Measurements from ENCODE around the gene MYO5B. TPM values are rescaled to one million over a fixed set of nuclear protein-coding genes. Genes with fewer than 3 reads are reported as not detected.
"Not testable (repeated sequence)": the region's sequence is repeated elsewhere in the genome, so short reads cannot be mapped to it uniquely, and the experiment has no call there.

The MYO5B gene
- polyA plus RNA-seq, 1 donor (not counting 4 experiments of a cell fraction or from before 2014, with no cell fraction given): 6.8 TPM

DNA sequence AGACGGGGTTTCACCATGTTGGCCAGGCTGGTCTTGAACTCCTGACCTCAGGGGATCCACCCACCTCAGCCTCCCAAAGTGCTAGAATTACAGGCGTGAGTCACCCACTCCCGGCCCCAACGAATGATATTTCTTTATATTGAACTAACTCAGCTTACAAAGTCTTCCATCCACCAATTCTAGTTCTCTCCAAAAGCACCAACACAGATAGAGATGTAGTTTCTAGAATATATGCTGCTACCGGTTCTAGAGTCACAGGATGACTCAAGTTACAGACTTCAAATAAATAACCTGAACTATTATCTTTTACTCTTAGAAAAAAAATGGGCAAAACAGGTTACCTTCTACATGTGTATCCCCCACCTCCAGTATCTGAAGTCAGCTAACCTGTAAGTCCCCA lies 390.9 kb downstream of the MYO5B start:
- Histone ChIP-seq H4K20me1 (ENCODE audit: control insufficient read depth, extremely low read depth, insufficient read depth, low read length) (no peaks in the 10 kb centered on the region), H3K36me3 (ENCODE audit: control insufficient read depth in 2 of 2, extremely low read depth in 1 of 2, insufficient read depth in 2 of 2, low read length in 2 of 2) (no peaks in the 10 kb centered on the region), H3K9me1 (ENCODE audit: control insufficient read depth, extremely low read depth, insufficient read depth, low read length) (no peaks in the 10 kb centered on the region), H2AFZ (ENCODE audit: control insufficient read depth, low read length) (no peak overlapping the region), H3K27ac (ENCODE audit: control insufficient read depth, insufficient read depth, low read length) (no peak overlapping the region), H3K9me3 (ENCODE audit: control insufficient read depth, low read depth, low read length) (no peaks in the 10 kb centered on the region), H3K9ac (ENCODE audit: control insufficient read depth, extremely low read depth, insufficient read depth, low read length) (no peak overlapping the region), H3K27me3 (ENCODE audit: control insufficient read depth, extremely low read depth, insufficient read depth, low read length) (no peaks in the 10 kb centered on the region), H3K4me2 (ENCODE audit: control insufficient read depth, extremely low read depth, insufficient read depth, low read depth, low read length) (no peak overlapping the region), H3K79me2 (ENCODE audit: control insufficient read depth, insufficient read depth, low read length) (no peaks in the 10 kb centered on the region), H3K4me1 (ENCODE audit: control insufficient read depth, extremely low read depth, insufficient read depth, low read length) (no peaks in the 10 kb centered on the region), H3K4me3 (ENCODE audit: control insufficient read depth in 2 of 3, extremely low read depth in 1 of 3, insufficient read depth in 2 of 3, low read depth in 1 of 3, low read length in 3 of 3) (no peak overlapping the region)
- FAIRE-seq (no peak), DNase-seq (ENCODE audit: low read depth, low spot score) (no peak)
- no peak for TF ChIP-seq EZH2 (IDR thresholded peaks at IDR 0.05; ENCODE audit: low read length)
- TF ChIP-seq, protein P1, sequence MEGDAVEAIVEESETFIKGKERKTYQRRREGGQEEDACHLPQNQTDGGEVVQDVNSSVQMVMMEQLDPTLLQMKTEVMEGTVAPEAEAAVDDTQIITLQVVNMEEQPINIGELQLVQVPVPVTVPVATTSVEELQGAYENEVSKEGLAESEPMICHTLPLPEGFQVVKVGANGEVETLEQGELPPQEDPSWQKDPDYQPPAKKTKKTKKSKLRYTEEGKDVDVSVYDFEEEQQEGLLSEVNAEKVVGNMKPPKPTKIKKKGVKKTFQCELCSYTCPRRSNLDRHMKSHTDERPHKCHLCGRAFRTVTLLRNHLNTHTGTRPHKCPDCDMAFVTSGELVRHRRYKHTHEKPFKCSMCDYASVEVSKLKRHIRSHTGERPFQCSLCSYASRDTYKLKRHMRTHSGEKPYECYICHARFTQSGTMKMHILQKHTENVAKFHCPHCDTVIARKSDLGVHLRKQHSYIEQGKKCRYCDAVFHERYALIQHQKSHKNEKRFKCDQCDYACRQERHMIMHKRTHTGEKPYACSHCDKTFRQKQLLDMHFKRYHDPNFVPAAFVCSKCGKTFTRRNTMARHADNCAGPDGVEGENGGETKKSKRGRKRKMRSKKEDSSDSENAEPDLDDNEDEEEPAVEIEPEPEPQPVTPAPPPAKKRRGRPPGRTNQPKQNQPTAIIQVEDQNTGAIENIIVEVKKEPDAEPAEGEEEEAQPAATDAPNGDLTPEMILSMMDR (optimal IDR thresholded peaks at IDR 0.05 in 1 of 3, IDR thresholded peaks at IDR 0.05 in 1 of 3, conservative IDR thresholded peaks at IDR 0.05 in 1 of 3; ENCODE audit: extremely low read depth in 1 of 3, insufficient read depth in 2 of 3, low read length in 3 of 3): no peak
- dilution Hi-C loops (cut with MboI; ENCODE audit: extremely low pct_ligation_motif_present, low sequenced_read_pairs): no loop called here

GRCh38 chr18:49802623-49803022 lies 392.3 kb downstream of the MYO5B start:
- Histone ChIP-seq H3K4me3 (ENCODE audit: control insufficient read depth in 2 of 3, extremely low read depth in 1 of 3, insufficient read depth in 2 of 3, low read depth in 1 of 3, low read length in 3 of 3) (no peak overlapping the region), H3K27ac (ENCODE audit: control insufficient read depth, insufficient read depth, low read length) (no peak overlapping the region), H3K9ac (ENCODE audit: control insufficient read depth, extremely low read depth, insufficient read depth, low read length) (no peak overlapping the region), H3K9me3 (ENCODE audit: control insufficient read depth, low read depth, low read length) (no peaks in the 10 kb centered on the region), H3K4me2 (ENCODE audit: control insufficient read depth, extremely low read depth, insufficient read depth, low read depth, low read length) (no peak overlapping the region), H4K20me1 (ENCODE audit: control insufficient read depth, extremely low read depth, insufficient read depth, low read length) (no peaks in the 10 kb centered on the region), H3K79me2 (ENCODE audit: control insufficient read depth, insufficient read depth, low read length) (no peaks in the 10 kb centered on the region), H3K36me3 (ENCODE audit: control insufficient read depth in 2 of 2, extremely low read depth in 1 of 2, insufficient read depth in 2 of 2, low read length in 2 of 2) (no peaks in the 10 kb centered on the region), H2AFZ (ENCODE audit: control insufficient read depth, low read length) (no peak overlapping the region), H3K27me3 (ENCODE audit: control insufficient read depth, extremely low read depth, insufficient read depth, low read length) (no peaks in the 10 kb centered on the region), H3K4me1 (ENCODE audit: control insufficient read depth, extremely low read depth, insufficient read depth, low read length) (no peaks in the 10 kb centered on the region), H3K9me1 (ENCODE audit: control insufficient read depth, extremely low read depth, insufficient read depth, low read length) (no peaks in the 10 kb centered on the region)
- TF ChIP-seq, protein P1 (optimal IDR thresholded peaks at IDR 0.05 in 1 of 3, IDR thresholded peaks at IDR 0.05 in 1 of 3, conservative IDR thresholded peaks at IDR 0.05 in 1 of 3; ENCODE audit: extremely low read depth in 1 of 3, insufficient read depth in 2 of 3, low read length in 3 of 3): no peak
- no peak for TF ChIP-seq EZH2 (IDR thresholded peaks at IDR 0.05; ENCODE audit: low read length)
- no peak for DNase-seq (ENCODE audit: low read depth, low spot score)
- FAIRE-seq: no peak
- dilution Hi-C loops (cut with MboI; ENCODE audit: extremely low pct_ligation_motif_present, low sequenced_read_pairs): no loop called here

GRCh38 chr18:49800491-49800890 lies 394.5 kb downstream of the MYO5B start:
- H3K27ac ChIP-seq (ENCODE audit: control insufficient read depth, insufficient read depth, low read length); FAIRE-seq; H3K36me3 ChIP-seq (ENCODE audit: control insufficient read depth in 2 of 2, extremely low read depth in 1 of 2, insufficient read depth in 2 of 2, low read length in 2 of 2); H3K79me2 ChIP-seq (ENCODE audit: control insufficient read depth, insufficient read depth, low read length); H3K9me3 ChIP-seq (ENCODE audit: control insufficient read depth, low read depth, low read length); DNase-seq (ENCODE audit: low read depth, low spot score); H3K4me2 ChIP-seq (ENCODE audit: control insufficient read depth, extremely low read depth, insufficient read depth, low read depth, low read length); H4K20me1 ChIP-seq (ENCODE audit: control insufficient read depth, extremely low read depth, insufficient read depth, low read length); dilution Hi-C loops (cut with MboI; ENCODE audit: extremely low pct_ligation_motif_present, low sequenced_read_pairs); H3K4me1 ChIP-seq (ENCODE audit: control insufficient read depth, extremely low read depth, insufficient read depth, low read length); H3K9me1 ChIP-seq (ENCODE audit: control insufficient read depth, extremely low read depth, insufficient read depth, low read length); H3K4me3 ChIP-seq (ENCODE audit: control insufficient read depth in 2 of 3, extremely low read depth in 1 of 3, insufficient read depth in 2 of 3, low read depth in 1 of 3, low read length in 3 of 3); H3K9ac ChIP-seq (ENCODE audit: control insufficient read depth, extremely low read depth, insufficient read depth, low read length); H2AFZ ChIP-seq (ENCODE audit: control insufficient read depth, low read length); H3K27me3 ChIP-seq (ENCODE audit: control insufficient read depth, extremely low read depth, insufficient read depth, low read length): not testable (repeated sequence)

GRCh38 chr18:49799806-49800205 lies 395.1 kb downstream of the MYO5B start:
- H3K36me3 ChIP-seq (ENCODE audit: control insufficient read depth in 2 of 2, extremely low read depth in 1 of 2, insufficient read depth in 2 of 2, low read length in 2 of 2); H3K9me1 ChIP-seq (ENCODE audit: control insufficient read depth, extremely low read depth, insufficient read depth, low read length); H3K4me3 ChIP-seq (ENCODE audit: control insufficient read depth in 2 of 3, extremely low read depth in 1 of 3, insufficient read depth in 2 of 3, low read depth in 1 of 3, low read length in 3 of 3); H3K79me2 ChIP-seq (ENCODE audit: control insufficient read depth, insufficient read depth, low read length); DNase-seq (ENCODE audit: low read depth, low spot score); FAIRE-seq; H3K4me1 ChIP-seq (ENCODE audit: control insufficient read depth, extremely low read depth, insufficient read depth, low read length); H4K20me1 ChIP-seq (ENCODE audit: control insufficient read depth, extremely low read depth, insufficient read depth, low read length); H2AFZ ChIP-seq (ENCODE audit: control insufficient read depth, low read length); H3K9ac ChIP-seq (ENCODE audit: control insufficient read depth, extremely low read depth, insufficient read depth, low read length); H3K27ac ChIP-seq (ENCODE audit: control insufficient read depth, insufficient read depth, low read length); H3K27me3 ChIP-seq (ENCODE audit: control insufficient read depth, extremely low read depth, insufficient read depth, low read length); H3K9me3 ChIP-seq (ENCODE audit: control insufficient read depth, low read depth, low read length); dilution Hi-C loops (cut with MboI; ENCODE audit: extremely low pct_ligation_motif_present, low sequenced_read_pairs); H3K4me2 ChIP-seq (ENCODE audit: control insufficient read depth, extremely low read depth, insufficient read depth, low read depth, low read length): not testable (repeated sequence)

Measured in keratinocyte (primary cell).